IMR-90 (cell line): ENCODE data around the gene HNRNPUL1. TPM values are rescaled to one million over a fixed set of nuclear protein-coding genes. Genes with fewer than 3 reads are reported as not detected.

Experiments
- ATAC-seq: fragments of 200-7000 bp; cut with Tn5 transposase; 2 replicates; pipeline ENCODE4 v1.9.1; 2020; ENCODE audit warnings: low read depth, mild to moderate bottlenecking, moderate library complexity
- BruUV-seq: library from RNA; stranded (reverse); fragments of 400-500 nt; replicated peaks from 2 replicates; lab custom pipeline; 2021; lab: Mats Ljungman, UMichigan
- CTCF ChIA-PET: fragments of 300-600 bp; formaldehyde crosslinking; extraction: SDS; loops from one replicate; lab custom pipeline; 2021; ENCODE audit warnings: antibody characterized with exemption; lab: Yijun Ruan, JAX
- POLR2A ChIA-PET: fragments of 300-600 bp; sonication (Branson Sonifier 250); formaldehyde crosslinking; loops from one replicate; lab custom pipeline; 2022; ENCODE audit warnings: antibody characterized with exemption; ENCODE audit not compliant: unreplicated experiment; lab: Charles Lee
- DNase-seq: peaks from one replicate; pipeline ENCODE4 v3.0.0; 2013
- H2AFZ ChIP-seq: replicated peaks from 2 replicates; pipeline ENCODE3; 2013; ENCODE audit warnings: low read length, mild to moderate bottlenecking; ENCODE audit not compliant: poor library complexity
- H2AK5ac ChIP-seq: 2 replicates; pipeline ENCODE4 v1.6.1; 2013; ENCODE audit warnings: low read depth, low read length, inconsistent platforms
- H2AK9ac ChIP-seq: replicated peaks from 2 replicates; pipeline ENCODE3; 2013; ENCODE audit warnings: mild to moderate bottlenecking, low read depth, low read length, moderate library complexity; ENCODE audit not compliant: poor library complexity
- H2BK120ac ChIP-seq: 2 replicates; pipeline ENCODE4 v1.6.1; 2013; ENCODE audit warnings: low read depth, low read length, inconsistent platforms
- H2BK15ac ChIP-seq: 3 replicates; pipeline ENCODE4 v1.6.1; 2013; ENCODE audit warnings: low read depth, low read length, inconsistent platforms
- H2BK20ac ChIP-seq: 2 replicates; pipeline ENCODE4 v1.6.1; 2013; ENCODE audit warnings: low read depth, mild to moderate bottlenecking, inconsistent platforms, low read length, moderate library complexity
- H2BK5ac ChIP-seq: 2 replicates; pipeline ENCODE4 v1.6.1; 2013; ENCODE audit warnings: mild to moderate bottlenecking, low read depth, low read length, inconsistent platforms; ENCODE audit not compliant: poor library complexity, severe bottlenecking
- H3K14ac ChIP-seq: replicated peaks from 2 replicates; pipeline ENCODE4 v1.6.1; 2013; ENCODE audit warnings: low read depth, low read length, inconsistent platforms
- H3K18ac ChIP-seq: 2 replicates; pipeline ENCODE4 v1.6.1; 2013; ENCODE audit warnings: low read depth, low read length, control low read depth
- H3K23ac ChIP-seq: 2 replicates; pipeline ENCODE4 v1.6.1; 2013; ENCODE audit warnings: low read depth, low read length, inconsistent platforms
- H3K27ac ChIP-seq: 2 replicates; pipeline ENCODE4 v1.5.1; 2013; ENCODE audit warnings: mild to moderate bottlenecking, control low read depth, low read length; ENCODE audit not compliant: insufficient read depth
- H3K27me3 ChIP-seq: 2 replicates; pipeline ENCODE4 v1.6.1; 2013; ENCODE audit warnings: low read length; ENCODE audit not compliant: control insufficient read depth, insufficient read depth
- H3K36me3 ChIP-seq: 2 replicates; pipeline ENCODE4 v1.6.1; 2013; ENCODE audit warnings: low read length, mixed read lengths; ENCODE audit not compliant: control insufficient read depth, insufficient read depth
- H3K4ac ChIP-seq: 2 replicates; pipeline ENCODE4 v1.6.1; 2013; ENCODE audit warnings: low read depth, low read length, inconsistent platforms
- H3K4me1 ChIP-seq: 2 replicates; pipeline ENCODE4 v1.6.1; 2013; ENCODE audit warnings: low read length, mixed read lengths; ENCODE audit not compliant: control insufficient read depth, insufficient read depth
- H3K4me2 ChIP-seq: 2 replicates; pipeline ENCODE4 v1.6.1; 2013; ENCODE audit warnings: low read depth, mild to moderate bottlenecking, control low read depth, low read length, moderate library complexity
- H3K4me3 ChIP-seq: 2 replicates; pipeline ENCODE4 v1.5.1; 2013; ENCODE audit warnings: low read depth, mild to moderate bottlenecking, control low read depth, low read length, moderate library complexity; ENCODE audit not compliant: insufficient read depth
- H3K56ac ChIP-seq: 2 replicates; pipeline ENCODE4 v1.6.1; 2013; ENCODE audit warnings: low read length, inconsistent platforms; ENCODE audit not compliant: insufficient read depth; ENCODE audit errors: extremely low read depth
- H3K79me1 ChIP-seq, 2 experiments: 2 replicates each; pipeline ENCODE4 v1.6.1; 2013; ENCODE audit warnings: low read length in 2 of 2, inconsistent platforms in 1 of 2, low read depth in 1 of 2
- H3K9ac ChIP-seq: 2 replicates; pipeline ENCODE4 v1.6.1; 2013; ENCODE audit warnings: low read depth, low read length, control low read depth
- H3K9me1 ChIP-seq: 2 replicates; pipeline ENCODE4 v1.6.1; 2013; ENCODE audit warnings: low read length, inconsistent platforms; ENCODE audit not compliant: insufficient read depth
- H3K9me3 ChIP-seq: 2 replicates; pipeline ENCODE4 v1.6.1; 2013; ENCODE audit warnings: low read length; ENCODE audit not compliant: control insufficient read depth, insufficient read depth
- H4K20me1 ChIP-seq: 2 replicates; pipeline ENCODE4 v1.6.1; 2013; ENCODE audit warnings: low read length, inconsistent platforms; ENCODE audit not compliant: insufficient read depth
- H4K5ac ChIP-seq: 2 replicates; pipeline ENCODE4 v1.6.1; 2013; ENCODE audit warnings: mild to moderate bottlenecking, low read depth, low read length, control low read depth
- H4K8ac ChIP-seq, 2 experiments: 2 replicates each; pipeline ENCODE4 v1.6.1; 2013; ENCODE audit warnings: low read depth in 2 of 2, low read length in 2 of 2, control low read depth in 1 of 2, inconsistent platforms in 1 of 2
- H4K91ac ChIP-seq: 2 replicates; pipeline ENCODE4 v1.6.1; 2013; ENCODE audit warnings: low read depth, low read length, inconsistent platforms; ENCODE audit not compliant: insufficient read depth
- CEBPB ChIP-seq: IDR thresholded peaks from 2 replicates; pipeline ENCODE4 v1.6.1; 2012; ENCODE audit warnings: low read depth, low read length, improper control_type of control experiment
- CHD1 ChIP-seq: IDR thresholded peaks from 2 replicates; pipeline ENCODE4 v1.6.1; 2012; ENCODE audit warnings: low read depth, low read length, improper control_type of control experiment
- ELK1 ChIP-seq: fragments of 150-350 bp; IDR thresholded peaks from 2 replicates; pipeline ENCODE4 v1.6.1; 2016; ENCODE audit warnings: low read depth, mild to moderate bottlenecking, low read length, moderate library complexity, borderline replicate concordance
- FOS ChIP-seq: fragments of 150-350 bp; IDR thresholded peaks from 2 replicates; pipeline ENCODE4 v1.6.1; 2016; ENCODE audit warnings: low read depth, low read length
- MAFK ChIP-seq: IDR thresholded peaks from 2 replicates; pipeline ENCODE4 v1.6.1; 2012; ENCODE audit warnings: low read depth, low read length, improper control_type of control experiment
- MXI1 ChIP-seq: IDR thresholded peaks from 2 replicates; pipeline ENCODE4 v1.6.1; 2012; ENCODE audit warnings: low read depth, mild to moderate bottlenecking, low read length, moderate library complexity, borderline replicate concordance
- POLR2A ChIP-seq: IDR thresholded peaks from 2 replicates; pipeline ENCODE4 v1.6.1; 2012; ENCODE audit warnings: mild to moderate bottlenecking, low read depth, low read length
- RAD21 ChIP-seq: IDR thresholded peaks from 2 replicates; pipeline ENCODE4 v1.6.1; 2012; ENCODE audit warnings: low read length, improper control_type of control experiment
- SMC3 ChIP-seq: fragments of 150-350 bp; IDR thresholded peaks from 2 replicates; pipeline ENCODE4 v1.6.1; 2016; ENCODE audit warnings: low read depth, mild to moderate bottlenecking, antibody characterized with exemption, low read length, moderate library complexity
- WGBS, 2 experiments: methylation state at CpG; one replicate each; pipeline versions ENCODE4 v1.1.5 to v1.1.7; 2013; ENCODE audit warnings: missing lambda C conversion rate in 2 of 2; ENCODE audit not compliant: insufficient read length in 1 of 2; ENCODE audit errors: extremely low coverage in 2 of 2; 5-methylcytosine and 5-hydroxymethylcytosine counted together
- dilution Hi-C: fragments of 300-500 bp; cut with HindIII; formaldehyde crosslinking; loops from one replicate; pipeline ENCODE4 v1.14.3; 2018; ENCODE audit warnings: low sequenced_read_pairs; ENCODE audit not compliant: unreplicated experiment
- in situ Hi-C: fragments of 300-500 bp; cut with MboI; formaldehyde crosslinking; loops from 3 replicates; pipeline ENCODE4 v1.14.3; 2019; ENCODE audit warnings: low sequenced_read_pairs, inconsistent platforms, mixed read lengths
- intact Hi-C: fragments of 100-400 bp; cut with micrococcal nuclease; formaldehyde crosslinking; loops from 2 replicates; pipeline ENCODE4 v1.10.0; 2022
- polyA plus RNA-seq, 3 experiments: library from polyadenylated mRNA; depleted of rRNA; stranded (reverse); fragments of >200 nt; gene quantifications; 2 replicates each; pipeline ENCODE4 v1.2.3, GENCODE V29; 2012; ENCODE audit warnings: low replicate concordance in 1 of 3
- total RNA-seq: library from RNA; depleted of rRNA; stranded (reverse); fragments of >200 nt; gene quantifications from 2 replicates; pipeline ENCODE4 v1.2.3, GENCODE V29; 2012
- TF ChIP-seq, protein P1 (sequence below): conservative IDR thresholded peaks from 2 replicates; pipeline ENCODE4 v1.5.1; 2012; ENCODE audit warnings: mild to moderate bottlenecking, low read depth, low read length, improper control_type of control experiment

Gene HNRNPUL1
- total and polyA plus RNA-seq, 2 of the 4 experiments (the other 2 are of a cell fraction): 50.7 to 67.3 TPM

GRCh38 chr19:41308450-41309179, 44.4 kb downstream of the HNRNPUL1 start:
- Histone ChIP-seq H2AFZ (no peak overlapping the region), H3K9me1 (no peaks in the 10 kb centered on the region; the same call in none of the 2 replicates), H3K9me3 (no peaks in the 10 kb centered on the region), H3K4me3 (no peak overlapping the region), H3K27me3 (no peaks in the 10 kb centered on the region), H2BK15ac (no peak overlapping the region), H3K27ac (peak overlapping the region; percentile 34), H4K20me1 (peaks cover 22% of the 10 kb centered on the region; the same call in 1 of the 2 replicates), H4K8ac (peak overlapping the region; percentile 97 to 98; a peak in 3 of 4 replicates), H3K4me2 (peak overlapping the region; percentile 88; the same call in 1 of the 2 replicates), H2BK20ac (no peak overlapping the region), H2AK9ac (peak overlapping the region; percentile 80), H3K56ac (no peak overlapping the region), H3K9ac (peak overlapping the region; percentile 100), H4K91ac (peak overlapping the region; percentile 50; the same call in 1 of the 2 replicates), H4K5ac (0 out of 2 replicates have a peak overlapping the region, but pooled peaks have one; percentile 31), H3K79me1 (peaks cover 14 to 51% of the 10 kb centered on the region in 2 experiments; a peak in 3 of 4 replicates), H3K14ac (0 out of 2 replicates have a peak overlapping the region, but pooled peaks have one; percentile 100), H3K23ac (peak overlapping the region; percentile 67; the same call in 1 of the 2 replicates), H2BK120ac (no peak overlapping the region), H3K4me1 (peaks cover 7% of the 10 kb centered on the region), H2BK5ac (peak overlapping the region; percentile 48), H3K4ac (peak overlapping the region; percentile 100), H2AK5ac (peak overlapping the region; percentile 49), H3K36me3 (peaks cover 49% of the 10 kb centered on the region), H3K18ac (no peak overlapping the region)
- intact Hi-C loops (loop anchor here (1.0 to 2.0 kb wide), 3 partner anchors 44 to 334 kb away; partner anchors contain the start of gene HNRNPUL1), in situ Hi-C loops (no loop called here), dilution Hi-C loops (no loop called here)
- DNase-seq: peak; percentile 86
- BruUV-seq: no TSS peak
- whole genome bisulfite sequencing, 2 experiments: 31% methylated on average over 2 of the region's 8 CpGs; no CpG with 5 or more reads in 1 of the 2 experiments
- ChIA-PET CTCF (interaction anchor here (0.6 to 1.8 kb wide), 10 partner anchors 10 to 124 kb away, joined by 3 to 8 read pairs (median 4); no protein-coding TSS in a partner anchor), POLR2A (interaction anchor here (0.6 to 0.7 kb wide), 2 partner anchors 24 to 103 kb away, joined by 3 to 7 read pairs; no protein-coding TSS in a partner anchor)
- ATAC-seq: peak; percentile 50
- TF ChIP-seq FOS (no peak), CHD1 (no peak), RAD21 (peak; percentile 90), SMC3 (peak; percentile 56), POLR2A (no peak; the same call in 1 of the 2 replicates), CEBPB (peak; percentile 5; the same call in 1 of the 2 replicates), MXI1 (no peak), MAFK (no peak), ELK1 (no peak)
- TF ChIP-seq, protein P1, sequence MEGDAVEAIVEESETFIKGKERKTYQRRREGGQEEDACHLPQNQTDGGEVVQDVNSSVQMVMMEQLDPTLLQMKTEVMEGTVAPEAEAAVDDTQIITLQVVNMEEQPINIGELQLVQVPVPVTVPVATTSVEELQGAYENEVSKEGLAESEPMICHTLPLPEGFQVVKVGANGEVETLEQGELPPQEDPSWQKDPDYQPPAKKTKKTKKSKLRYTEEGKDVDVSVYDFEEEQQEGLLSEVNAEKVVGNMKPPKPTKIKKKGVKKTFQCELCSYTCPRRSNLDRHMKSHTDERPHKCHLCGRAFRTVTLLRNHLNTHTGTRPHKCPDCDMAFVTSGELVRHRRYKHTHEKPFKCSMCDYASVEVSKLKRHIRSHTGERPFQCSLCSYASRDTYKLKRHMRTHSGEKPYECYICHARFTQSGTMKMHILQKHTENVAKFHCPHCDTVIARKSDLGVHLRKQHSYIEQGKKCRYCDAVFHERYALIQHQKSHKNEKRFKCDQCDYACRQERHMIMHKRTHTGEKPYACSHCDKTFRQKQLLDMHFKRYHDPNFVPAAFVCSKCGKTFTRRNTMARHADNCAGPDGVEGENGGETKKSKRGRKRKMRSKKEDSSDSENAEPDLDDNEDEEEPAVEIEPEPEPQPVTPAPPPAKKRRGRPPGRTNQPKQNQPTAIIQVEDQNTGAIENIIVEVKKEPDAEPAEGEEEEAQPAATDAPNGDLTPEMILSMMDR: peak; percentile 97
